ENCODE results near the gene ARNT2. TPM values are rescaled to one million over a fixed set of nuclear protein-coding genes. Genes with fewer than 3 reads are reported as not detected.

The ARNT2 gene
- polyA plus RNA-seq, 2 of the 4 experiments (the other 2 are of a cell fraction): 8.9 to 17.0 TPM

DNA sequence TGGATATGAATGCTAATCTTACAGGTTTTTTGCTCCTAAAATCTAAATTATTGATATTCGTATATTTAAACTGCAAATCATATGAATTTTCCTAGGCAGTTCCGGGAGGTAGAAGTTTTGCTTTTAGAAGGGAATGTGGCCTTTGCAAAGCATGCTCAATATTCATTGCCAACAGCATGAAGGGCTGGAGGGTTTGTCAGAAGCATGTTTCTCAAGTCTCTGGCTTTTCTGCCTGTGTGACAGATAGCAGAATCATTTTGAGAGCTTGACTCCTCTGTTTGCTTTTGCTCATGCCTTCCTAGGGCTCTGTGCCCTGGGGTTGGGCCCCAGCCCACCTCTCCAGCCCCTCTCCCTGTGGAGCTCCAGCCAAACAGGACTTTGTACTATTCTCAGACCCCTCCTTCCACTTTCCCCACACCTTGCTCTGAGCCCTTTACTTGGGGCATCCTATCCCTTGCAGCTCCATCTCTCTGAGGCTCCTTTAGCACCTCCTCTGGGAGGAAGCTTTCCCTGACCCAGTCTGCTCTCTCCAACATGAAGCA is 91.3 kb downstream of the ARNT2 start (continued):
- TF ChIP-seq, protein P1, sequence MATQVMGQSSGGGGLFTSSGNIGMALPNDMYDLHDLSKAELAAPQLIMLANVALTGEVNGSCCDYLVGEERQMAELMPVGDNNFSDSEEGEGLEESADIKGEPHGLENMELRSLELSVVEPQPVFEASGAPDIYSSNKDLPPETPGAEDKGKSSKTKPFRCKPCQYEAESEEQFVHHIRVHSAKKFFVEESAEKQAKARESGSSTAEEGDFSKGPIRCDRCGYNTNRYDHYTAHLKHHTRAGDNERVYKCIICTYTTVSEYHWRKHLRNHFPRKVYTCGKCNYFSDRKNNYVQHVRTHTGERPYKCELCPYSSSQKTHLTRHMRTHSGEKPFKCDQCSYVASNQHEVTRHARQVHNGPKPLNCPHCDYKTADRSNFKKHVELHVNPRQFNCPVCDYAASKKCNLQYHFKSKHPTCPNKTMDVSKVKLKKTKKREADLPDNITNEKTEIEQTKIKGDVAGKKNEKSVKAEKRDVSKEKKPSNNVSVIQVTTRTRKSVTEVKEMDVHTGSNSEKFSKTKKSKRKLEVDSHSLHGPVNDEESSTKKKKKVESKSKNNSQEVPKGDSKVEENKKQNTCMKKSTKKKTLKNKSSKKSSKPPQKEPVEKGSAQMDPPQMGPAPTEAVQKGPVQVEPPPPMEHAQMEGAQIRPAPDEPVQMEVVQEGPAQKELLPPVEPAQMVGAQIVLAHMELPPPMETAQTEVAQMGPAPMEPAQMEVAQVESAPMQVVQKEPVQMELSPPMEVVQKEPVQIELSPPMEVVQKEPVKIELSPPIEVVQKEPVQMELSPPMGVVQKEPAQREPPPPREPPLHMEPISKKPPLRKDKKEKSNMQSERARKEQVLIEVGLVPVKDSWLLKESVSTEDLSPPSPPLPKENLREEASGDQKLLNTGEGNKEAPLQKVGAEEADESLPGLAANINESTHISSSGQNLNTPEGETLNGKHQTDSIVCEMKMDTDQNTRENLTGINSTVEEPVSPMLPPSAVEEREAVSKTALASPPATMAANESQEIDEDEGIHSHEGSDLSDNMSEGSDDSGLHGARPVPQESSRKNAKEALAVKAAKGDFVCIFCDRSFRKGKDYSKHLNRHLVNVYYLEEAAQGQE (IDR thresholded peaks at IDR 0.05): no peak

DNA sequence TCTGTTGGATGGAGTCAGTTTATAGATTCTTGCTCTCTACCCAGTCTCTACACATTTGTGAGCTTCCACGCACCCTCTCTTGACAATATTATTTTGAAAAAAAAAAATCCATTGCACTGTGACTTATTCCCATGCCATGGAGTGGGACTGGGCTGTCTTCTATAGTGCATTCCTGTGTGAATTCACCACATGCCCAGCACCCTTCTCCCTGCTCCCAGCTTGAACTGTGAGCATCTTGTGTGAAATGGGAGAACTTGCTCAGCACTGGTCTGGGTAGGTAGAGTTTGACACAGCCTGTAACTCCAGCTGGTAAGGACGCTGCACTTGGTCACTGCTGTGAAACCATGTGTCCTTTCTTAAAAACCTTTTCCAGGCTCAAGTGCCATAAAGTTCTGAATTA is 91.9 kb downstream of the ARNT2 start:
- Histone ChIP-seq H3K9me3 (no peaks in the 10 kb centered on the region), H3K4me3 (no peak overlapping the region), H3K27ac (peak overlapping the region in 1 of 2 experiments; percentile 79; a peak in 2 of 6 replicates), H3K4me2 (peak overlapping the region; percentile 70; the same call in 2 of the 3 replicates), H3K4me1 (peaks cover 35% of the 10 kb centered on the region)
- no peak for ATAC-seq
- TF ChIP-seq MAFK (IDR thresholded peaks at IDR 0.05; ENCODE audit: partially characterized antibody): no peak
- TF ChIP-seq CEBPB (IDR thresholded peaks at IDR 0.05): no peak
- TF ChIP-seq, protein P2, sequence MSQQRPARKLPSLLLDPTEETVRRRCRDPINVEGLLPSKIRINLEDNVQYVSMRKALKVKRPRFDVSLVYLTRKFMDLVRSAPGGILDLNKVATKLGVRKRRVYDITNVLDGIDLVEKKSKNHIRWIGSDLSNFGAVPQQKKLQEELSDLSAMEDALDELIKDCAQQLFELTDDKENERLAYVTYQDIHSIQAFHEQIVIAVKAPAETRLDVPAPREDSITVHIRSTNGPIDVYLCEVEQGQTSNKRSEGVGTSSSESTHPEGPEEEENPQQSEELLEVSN (IDR thresholded peaks at IDR 0.05; ENCODE audit: borderline replicate concordance, low read depth): no peak
- TF ChIP-seq NPAS2 (CRISPR knock-in tag; IDR thresholded peaks at IDR 0.05; ENCODE audit: borderline replicate concordance): no peak
- no peak for TF ChIP-seq RAD21 (conservative IDR thresholded peaks at IDR 0.05 in 1 of 2, IDR thresholded peaks at IDR 0.05 in 1 of 2)
- TF ChIP-seq SMC3 (IDR thresholded peaks at IDR 0.05): no peak
- TF ChIP-seq, protein P3, sequence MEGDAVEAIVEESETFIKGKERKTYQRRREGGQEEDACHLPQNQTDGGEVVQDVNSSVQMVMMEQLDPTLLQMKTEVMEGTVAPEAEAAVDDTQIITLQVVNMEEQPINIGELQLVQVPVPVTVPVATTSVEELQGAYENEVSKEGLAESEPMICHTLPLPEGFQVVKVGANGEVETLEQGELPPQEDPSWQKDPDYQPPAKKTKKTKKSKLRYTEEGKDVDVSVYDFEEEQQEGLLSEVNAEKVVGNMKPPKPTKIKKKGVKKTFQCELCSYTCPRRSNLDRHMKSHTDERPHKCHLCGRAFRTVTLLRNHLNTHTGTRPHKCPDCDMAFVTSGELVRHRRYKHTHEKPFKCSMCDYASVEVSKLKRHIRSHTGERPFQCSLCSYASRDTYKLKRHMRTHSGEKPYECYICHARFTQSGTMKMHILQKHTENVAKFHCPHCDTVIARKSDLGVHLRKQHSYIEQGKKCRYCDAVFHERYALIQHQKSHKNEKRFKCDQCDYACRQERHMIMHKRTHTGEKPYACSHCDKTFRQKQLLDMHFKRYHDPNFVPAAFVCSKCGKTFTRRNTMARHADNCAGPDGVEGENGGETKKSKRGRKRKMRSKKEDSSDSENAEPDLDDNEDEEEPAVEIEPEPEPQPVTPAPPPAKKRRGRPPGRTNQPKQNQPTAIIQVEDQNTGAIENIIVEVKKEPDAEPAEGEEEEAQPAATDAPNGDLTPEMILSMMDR (IDR thresholded peaks at IDR 0.05): no peak
- no peak for TF ChIP-seq MYC (IDR thresholded peaks at IDR 0.05; ENCODE audit: borderline replicate concordance, low read length)
- whole genome bisulfite sequencing (ENCODE audit: missing lambda C conversion rate): 92% methylated on average over 2 of the region's 2 CpGs
- no peak for FAIRE-seq
- ChIA-PET POLR2A (no interaction called here), CTCF (interaction anchor here (0.7 to 2.0 kb wide), 5 partner anchors 38 to 474 kb away, joined by 3 to 10 read pairs (median 3); partner anchors contain the start of gene CEMIP)
- no peak for DNase-seq (ENCODE audit: low read depth in 1 of 2, low spot score in 1 of 2)

DNA sequence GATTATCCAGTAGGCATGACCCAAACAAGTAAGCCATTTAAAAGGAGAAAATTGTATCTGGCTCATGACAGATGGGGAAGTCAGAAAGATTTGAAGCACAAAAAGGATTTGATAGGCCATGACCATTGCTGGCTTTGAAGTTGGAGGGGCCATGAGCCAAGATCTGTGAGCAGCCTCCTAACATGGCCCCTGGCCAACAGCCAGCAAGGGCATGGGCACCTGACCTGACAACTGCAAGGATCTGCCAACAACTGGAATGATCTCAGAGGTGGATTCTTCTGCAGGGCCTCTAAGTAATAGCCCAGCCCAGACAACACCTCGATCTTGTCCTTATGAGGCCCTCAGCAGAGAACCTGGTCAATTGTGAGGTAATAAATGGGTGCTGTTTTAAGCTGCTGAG is 93.0 kb downstream of the ARNT2 start:
- POLR2A ChIA-PET: no interaction called here
- FAIRE-seq (no peak), DNase-seq (ENCODE audit: low read depth in 1 of 2, low spot score in 1 of 2) (no peak), ATAC-seq (no peak)
- TF ChIP-seq POLR2A (IDR thresholded peaks at IDR 0.05; ENCODE audit: low read length) (no peak), CBX2 (IDR thresholded peaks at IDR 0.05; ENCODE audit: borderline replicate concordance, low read depth) (no peak)
- CTCF ChIA-PET: interaction anchor here (0.9 to 1.9 kb wide), 6 partner anchors 15 to 282 kb away, joined by 3 to 10 read pairs (median 6); partner anchors contain the start of gene CEMIP
- WGBS (ENCODE audit: missing lambda C conversion rate): 75% methylated on average over 1 of the region's 1 CpG
- no peaks in the 10 kb centered on the region for H3K9me3 ChIP-seq
- H3K4me2 ChIP-seq: no peak overlapping the region
- H3K4me3 ChIP-seq: no peak overlapping the region
- H3K4me1 ChIP-seq: peaks cover 35% of the 10 kb centered on the region
- no peak overlapping the region for H3K27ac ChIP-seq

DNA sequence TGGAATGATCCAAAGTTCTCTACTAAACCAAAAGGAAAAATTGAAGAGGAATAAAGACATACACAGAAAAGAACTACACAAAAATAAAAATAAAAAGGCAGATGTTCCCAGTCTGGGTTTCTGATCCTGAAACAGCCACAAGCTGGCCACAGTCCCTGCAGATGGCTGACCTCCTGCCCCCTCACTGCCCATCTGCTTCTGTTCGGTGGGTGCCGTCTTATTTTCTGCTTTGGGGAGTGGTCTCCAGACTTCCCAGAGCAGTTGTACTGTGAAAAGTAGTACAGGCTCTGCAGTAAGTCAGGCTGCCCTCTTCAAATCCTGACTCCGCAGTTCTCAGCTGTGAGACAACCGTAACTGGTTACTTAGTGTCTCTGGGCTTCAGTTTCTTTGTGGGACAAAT is 94.5 kb downstream of the ARNT2 start:
- FAIRE-seq (no peak), DNase-seq (ENCODE audit: low read depth in 1 of 2, low spot score in 1 of 2) (no peak), ATAC-seq (no peak)
- 78% methylated on average over 4 of the region's 4 CpGs for WGBS (ENCODE audit: missing lambda C conversion rate)
- H3K27ac ChIP-seq: no peak overlapping the region
- POLR2A ChIA-PET: no interaction called here
- no peak overlapping the region for H3K4me2 ChIP-seq
- no peak overlapping the region for H3K4me3 ChIP-seq
- CTCF ChIA-PET: interaction anchor here (1.1 to 1.9 kb wide), 8 partner anchors 8 to 470 kb away, joined by 3 to 10 read pairs (median 4); partner anchors contain the start of gene CEMIP
- H3K9me3 ChIP-seq: no peaks in the 10 kb centered on the region
- H3K4me1 ChIP-seq: peaks cover 27% of the 10 kb centered on the region
- TF ChIP-seq PHF8 (IDR thresholded peaks at IDR 0.05; ENCODE audit: borderline replicate concordance, low read depth) (no peak), CHD2 (IDR thresholded peaks at IDR 0.05; ENCODE audit: low read length, partially characterized antibody) (no peak), RFX5 (IDR thresholded peaks at IDR 0.05) (no peak), EP300 (IDR thresholded peaks at IDR 0.05) (no peak), NPAS2 (CRISPR knock-in tag; IDR thresholded peaks at IDR 0.05; ENCODE audit: borderline replicate concordance) (no peak), RNF2 (IDR thresholded peaks at IDR 0.05; ENCODE audit: borderline replicate concordance, low read depth) (no peak), CBX8 (IDR thresholded peaks at IDR 0.05) (no peak), SMC3 (IDR thresholded peaks at IDR 0.05) (no peak), CBX2 (IDR thresholded peaks at IDR 0.05; ENCODE audit: borderline replicate concordance, low read depth) (no peak), RARB (CRISPR knock-in tag; IDR thresholded peaks at IDR 0.05) (no peak), JUN (IDR thresholded peaks at IDR 0.05) (no peak)
- TF ChIP-seq, protein P2 (IDR thresholded peaks at IDR 0.05; ENCODE audit: borderline replicate concordance, low read depth): no peak
- TF ChIP-seq, protein P1 (IDR thresholded peaks at IDR 0.05): no peak

Data from A549 (cell line).